Measurements from ENCODE around the gene GPR119. TPM values are rescaled to one million over a fixed set of nuclear protein-coding genes. Genes with fewer than 3 reads are reported as not detected.
"Not testable (repeated sequence)": the region's sequence is repeated elsewhere in the genome, so short reads cannot be mapped to it uniquely, and the experiment has no call there.

Gene GPR119
- total RNA-seq, 1 experiment from 2014 or later: not detected

GRCh38 chrX:130378024-130378669, 7.3 kb downstream of the GPR119 start:
- Histone ChIP-seq H3K27me3 (no peaks in the 10 kb centered on the region), H3K36me3 (no peaks in the 10 kb centered on the region), H3K4me1 (no peaks in the 10 kb centered on the region), H3K4me3 (no peak overlapping the region), H3K27ac (no peak overlapping the region), H3K9me3 (replicated peaks) (no peaks in the 10 kb centered on the region)
- DNase-seq: peak in 1 of 2 experiments; percentile 31

- no peaks in the 10 kb centered on the region for H3K4me1 ChIP-seq
- no peak overlapping the region for H3K4me3 ChIP-seq
- no peak overlapping the region for H3K27ac ChIP-seq
- DNase-seq: no peak
- no peaks in the 10 kb centered on the region for H3K9me3 ChIP-seq (replicated peaks)
- no peaks in the 10 kb centered on the region for H3K36me3 ChIP-seq
- H3K27me3 ChIP-seq: no peaks in the 10 kb centered on the region
These were observed 9.4 kb downstream of the GPR119 start for GRCh38 chrX:130376077-130376476.

- H3K36me3 ChIP-seq; H3K27me3 ChIP-seq; H3K27ac ChIP-seq; H3K4me3 ChIP-seq; DNase-seq; H3K4me1 ChIP-seq; H3K9me3 ChIP-seq (replicated peaks): not testable (repeated sequence)
These were observed 33.4 kb downstream of the GPR119 start for GRCh38 chrX:130352050-130352449.

- Histone ChIP-seq H3K27ac (no peak overlapping the region), H3K36me3 (no peaks in the 10 kb centered on the region), H3K27me3 (no peaks in the 10 kb centered on the region), H3K4me1 (no peaks in the 10 kb centered on the region), H3K4me3 (no peak overlapping the region), H3K9me3 (replicated peaks) (no peaks in the 10 kb centered on the region)
- DNase-seq: no peak
These were observed 33.9 kb downstream of the GPR119 start for GRCh38 chrX:130351567-130351966.

- H3K27ac ChIP-seq: no peak overlapping the region
- no peaks in the 10 kb centered on the region for H3K9me3 ChIP-seq (replicated peaks)
- no peaks in the 10 kb centered on the region for H3K4me1 ChIP-seq
- no peak for DNase-seq
- H3K27me3 ChIP-seq: no peaks in the 10 kb centered on the region
- no peaks in the 10 kb centered on the region for H3K36me3 ChIP-seq
- H3K4me3 ChIP-seq: no peak overlapping the region
These were observed 38.2 kb downstream of the GPR119 start for GRCh38 chrX:130347321-130347720.

GRCh38 chrX:130343411-130343810, 42.1 kb downstream of the GPR119 start:
- no peak overlapping the region for H3K4me3 ChIP-seq
- no peaks in the 10 kb centered on the region for H3K27me3 ChIP-seq
- no peak for DNase-seq
- no peak overlapping the region for H3K27ac ChIP-seq
- no peaks in the 10 kb centered on the region for H3K36me3 ChIP-seq
- H3K4me1 ChIP-seq: no peaks in the 10 kb centered on the region
- H3K9me3 ChIP-seq (replicated peaks): no peaks in the 10 kb centered on the region

- peak overlapping the region; percentile 73 for H3K4me3 ChIP-seq
- peak in 1 of 2 experiments; percentile 47 for DNase-seq
- no peaks in the 10 kb centered on the region for H3K36me3 ChIP-seq
- H3K27ac ChIP-seq: peak overlapping the region; percentile 85
- no peaks in the 10 kb centered on the region for H3K9me3 ChIP-seq (replicated peaks)
- no peaks in the 10 kb centered on the region for H3K27me3 ChIP-seq
- peaks cover 3% of the 10 kb centered on the region; the same call in 1 of the 2 replicates for H3K4me1 ChIP-seq
These were observed 45.2 kb downstream of the GPR119 start for GRCh38 chrX:130340271-130340670.

GRCh38 chrX:130339408-130340222, 45.9 kb downstream of the GPR119 start, which contains the start of gene SLC25A14:
Gene SLC25A14 (plus strand): TSS chrX:130339919. CDS start chrX:130340279, 360 bp downstream.
- Histone ChIP-seq H3K27ac (peak within 1 kb of the TSS; percentile 85), H3K4me1 (peaks cover 3% of the 10 kb centered on the region; the same call in 1 of the 2 replicates), H3K27me3 (no peaks in the 10 kb centered on the region), H3K36me3 (no peaks in the 10 kb centered on the region), H3K4me3 (peak within 1 kb of the TSS; percentile 73), H3K9me3 (replicated peaks) (no peaks in the 10 kb centered on the region)
- DNase-seq: peak; percentile 88 to 89

- Histone ChIP-seq H3K4me3 (peak overlapping the region; percentile 73), H3K27ac (peak overlapping the region; percentile 85)
- not testable (repeated sequence) for H3K36me3 ChIP-seq; DNase-seq; H3K4me1 ChIP-seq; H3K9me3 ChIP-seq (replicated peaks); H3K27me3 ChIP-seq
These were observed 46.6 kb downstream of the GPR119 start for GRCh38 chrX:130338869-130339268.

- Histone ChIP-seq H3K27me3 (no peaks in the 10 kb centered on the region), H3K36me3 (no peaks in the 10 kb centered on the region), H3K9me3 (replicated peaks) (no peaks in the 10 kb centered on the region), H3K4me3 (no peak overlapping the region), H3K27ac (no peak overlapping the region), H3K4me1 (peaks cover 3% of the 10 kb centered on the region; the same call in 1 of the 2 replicates)
- DNase-seq: peak; percentile 25 to 54
These were observed 48.9 kb downstream of the GPR119 start for GRCh38 chrX:130336531-130336930.

Other genes with a start within 250 kb of the GPR119 start
- 42.9 and 46.9 TPM in 2 replicates for gene AIFM1, start 219.8 kb downstream of the GPR119 start, total RNA-seq (2014; rRNA removed; shearing (Covaris generic))
- 0.34 TPM in 1 of 2 replicates, not detected in the other for gene RAB33A, start 213.7 kb downstream of the GPR119 start, total RNA-seq (2014; rRNA removed; shearing (Covaris generic))
- 13.6 and 16.5 TPM in 2 replicates for gene ZNF280C, start 116.8 kb downstream of the GPR119 start, total RNA-seq (2014; rRNA removed; shearing (Covaris generic))
- gene SLC25A14, start 45.8 kb downstream of the GPR119 start, total RNA-seq (2014; rRNA removed; shearing (Covaris generic)): 13.9 and 17.8 TPM in 2 replicates
- 30.2 and 30.6 TPM in 2 replicates for gene RBMX2, start 16.3 kb upstream of the GPR119 start, total RNA-seq (2014; rRNA removed; shearing (Covaris generic))

Measured in SJCRH30 (cell line).